Ovary (tissue), 3 donors: ENCODE data around the gene ZNHIT1.

Experiments
- EP300 ChIP-seq: sonication (generic); formaldehyde crosslinking; IDR thresholded peaks from one replicate; pipeline ENCODE4 v1.6.1; 2017; ENCODE audit warnings: antibody characterized with exemption
- POLR2A ChIP-seq: fragments of 450-650 bp; IDR thresholded peaks from one replicate; pipeline ENCODE4 v1.6.1; 2017; ENCODE audit warnings: antibody characterized with exemption, mild to moderate bottlenecking, moderate library complexity
- TF ChIP-seq, protein P1 (sequence below), 3 donors: fragments of 450-650 bp in 2 of 3; fragments of 200-600 bp in 1 of 3; IDR thresholded peaks; one replicate each; pipeline versions ENCODE4 v1.5.1 to v1.8.0; 2016 to 2022; ENCODE audit warnings: antibody characterized with exemption in 3 of 3, mild to moderate bottlenecking in 1 of 3
- donor health status: DM: no; HTN: no; CAD: no.

DNA sequence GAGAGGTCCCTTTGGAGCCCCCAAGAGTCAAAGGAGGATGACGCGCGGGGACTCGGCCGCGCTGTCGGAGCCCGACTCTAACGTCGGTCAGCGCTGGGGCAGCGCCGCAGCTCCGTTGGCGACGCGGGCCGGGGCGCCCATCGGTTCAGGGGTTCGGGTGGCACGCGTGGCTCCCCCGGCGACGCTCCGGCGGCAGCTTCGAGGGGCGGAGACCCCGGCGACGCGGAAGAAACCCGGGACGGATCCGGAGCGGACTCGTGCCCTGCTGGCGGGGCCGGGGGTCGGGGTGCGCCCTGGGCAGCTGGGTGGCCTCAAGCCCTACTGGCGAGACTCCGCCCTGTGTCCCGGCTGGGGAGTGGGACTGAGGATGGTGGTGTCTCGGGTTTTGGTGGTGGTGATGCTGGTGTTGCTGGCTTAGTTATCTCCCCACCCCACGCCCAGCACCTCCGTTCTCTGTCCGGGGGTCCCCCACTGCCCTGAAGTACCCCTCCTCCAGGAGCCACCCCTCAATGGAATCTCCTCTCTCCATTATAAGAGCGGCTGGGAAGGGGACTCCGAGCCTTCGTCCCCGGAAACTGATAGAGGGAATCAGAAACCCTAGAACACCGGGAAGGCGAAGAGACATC, 37.7 kb upstream of the ZNHIT1 start, which contains the start of gene NAT16:
- TF ChIP-seq, protein P1, sequence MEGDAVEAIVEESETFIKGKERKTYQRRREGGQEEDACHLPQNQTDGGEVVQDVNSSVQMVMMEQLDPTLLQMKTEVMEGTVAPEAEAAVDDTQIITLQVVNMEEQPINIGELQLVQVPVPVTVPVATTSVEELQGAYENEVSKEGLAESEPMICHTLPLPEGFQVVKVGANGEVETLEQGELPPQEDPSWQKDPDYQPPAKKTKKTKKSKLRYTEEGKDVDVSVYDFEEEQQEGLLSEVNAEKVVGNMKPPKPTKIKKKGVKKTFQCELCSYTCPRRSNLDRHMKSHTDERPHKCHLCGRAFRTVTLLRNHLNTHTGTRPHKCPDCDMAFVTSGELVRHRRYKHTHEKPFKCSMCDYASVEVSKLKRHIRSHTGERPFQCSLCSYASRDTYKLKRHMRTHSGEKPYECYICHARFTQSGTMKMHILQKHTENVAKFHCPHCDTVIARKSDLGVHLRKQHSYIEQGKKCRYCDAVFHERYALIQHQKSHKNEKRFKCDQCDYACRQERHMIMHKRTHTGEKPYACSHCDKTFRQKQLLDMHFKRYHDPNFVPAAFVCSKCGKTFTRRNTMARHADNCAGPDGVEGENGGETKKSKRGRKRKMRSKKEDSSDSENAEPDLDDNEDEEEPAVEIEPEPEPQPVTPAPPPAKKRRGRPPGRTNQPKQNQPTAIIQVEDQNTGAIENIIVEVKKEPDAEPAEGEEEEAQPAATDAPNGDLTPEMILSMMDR (IDR thresholded peaks at IDR 0.05), result no peak
- TF ChIP-seq POLR2A, result no peak
- TF ChIP-seq EP300, result no peak
